GM19193 (cell line): ENCODE data around the gene SCARB1.

ENCODE experiments used
- POLR2A ChIP-seq: IDR thresholded peaks from 4 replicates; pipeline ENCODE4 v1.6.1; 2011; ENCODE audit not compliant: insufficient read depth, insufficient read length; ENCODE audit errors: extremely low read depth

Gene SCARB1

GRCh38 chr12:124868252-124869058, 4.8 kb upstream of the SCARB1 start:
- no peak for TF ChIP-seq POLR2A

- no peak for TF ChIP-seq POLR2A
Observed at GRCh38 chr12:124867401-124867930, 3.8 kb upstream of the SCARB1 start.

DNA sequence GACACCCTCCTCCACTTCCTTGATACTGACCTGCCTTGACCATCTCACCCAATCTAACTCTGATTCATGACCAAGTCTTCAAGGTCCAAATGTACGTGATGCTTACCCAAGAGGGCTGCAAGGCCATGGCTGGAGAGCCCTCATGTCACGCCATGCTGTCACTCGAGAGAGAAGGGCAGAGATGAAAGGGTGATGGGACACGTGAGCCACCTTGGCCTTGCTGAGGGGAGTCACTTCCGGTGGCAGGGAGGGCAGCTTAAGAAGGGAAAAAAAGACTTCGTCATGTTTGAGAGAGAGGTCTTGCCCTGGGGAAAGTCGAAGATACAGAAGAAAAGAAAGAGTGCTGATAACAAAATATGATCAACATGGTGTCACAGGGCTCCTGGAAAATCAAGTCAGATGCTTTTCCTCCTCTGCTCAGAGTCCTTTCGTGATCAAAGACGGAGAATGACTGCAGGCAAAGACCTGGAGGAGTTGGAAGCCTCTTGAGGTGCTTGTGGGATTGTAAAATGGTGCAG, 3.3 kb upstream of the SCARB1 start:
- no peak for TF ChIP-seq POLR2A

GRCh38 chr12:124866195-124866882, 2.7 kb upstream of the SCARB1 start:
- TF ChIP-seq POLR2A: no peak

DNA sequence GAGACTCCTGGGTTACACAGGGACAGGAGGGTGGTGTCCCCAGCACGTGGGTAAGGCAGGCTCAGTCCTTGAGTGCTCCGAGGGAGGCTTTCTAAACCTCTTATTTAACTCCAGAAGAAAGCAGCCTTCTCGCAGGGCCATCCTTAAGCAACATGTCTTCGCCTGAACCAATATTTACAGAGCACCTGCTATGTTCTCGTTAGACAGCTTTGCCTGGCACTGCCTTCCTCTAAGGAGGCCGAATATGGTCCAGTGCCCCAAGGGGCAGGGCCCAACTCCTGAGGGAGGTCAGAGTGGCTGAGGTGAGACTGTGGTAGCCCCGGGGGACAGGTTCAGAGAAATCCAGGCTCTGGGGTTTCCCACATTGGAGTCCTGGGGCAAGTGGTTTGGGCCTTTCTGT, 2.1 kb upstream of the SCARB1 start:
- TF ChIP-seq POLR2A: no peak

DNA sequence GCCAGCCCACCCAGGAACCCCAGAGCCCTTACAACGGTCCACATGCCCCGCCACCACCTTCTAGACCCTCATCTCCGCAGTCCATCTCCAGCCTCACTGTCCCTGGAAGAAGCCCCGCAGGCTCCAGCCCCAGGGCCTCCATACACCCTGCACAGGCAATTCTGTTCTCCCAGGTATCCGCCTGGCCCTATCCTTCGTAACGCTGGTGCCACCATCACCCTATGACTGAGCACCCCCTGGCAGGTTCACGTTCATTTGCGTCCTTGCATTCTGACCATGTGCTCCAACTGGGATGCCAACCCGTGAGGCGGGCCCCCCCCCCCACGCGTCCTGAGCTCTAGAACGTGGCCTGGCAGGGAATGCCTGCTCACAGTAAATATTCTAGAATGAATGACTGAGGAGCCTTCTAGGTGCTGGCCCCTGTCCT, 675 bp upstream of the SCARB1 start:
- TF ChIP-seq POLR2A: no peak

DNA sequence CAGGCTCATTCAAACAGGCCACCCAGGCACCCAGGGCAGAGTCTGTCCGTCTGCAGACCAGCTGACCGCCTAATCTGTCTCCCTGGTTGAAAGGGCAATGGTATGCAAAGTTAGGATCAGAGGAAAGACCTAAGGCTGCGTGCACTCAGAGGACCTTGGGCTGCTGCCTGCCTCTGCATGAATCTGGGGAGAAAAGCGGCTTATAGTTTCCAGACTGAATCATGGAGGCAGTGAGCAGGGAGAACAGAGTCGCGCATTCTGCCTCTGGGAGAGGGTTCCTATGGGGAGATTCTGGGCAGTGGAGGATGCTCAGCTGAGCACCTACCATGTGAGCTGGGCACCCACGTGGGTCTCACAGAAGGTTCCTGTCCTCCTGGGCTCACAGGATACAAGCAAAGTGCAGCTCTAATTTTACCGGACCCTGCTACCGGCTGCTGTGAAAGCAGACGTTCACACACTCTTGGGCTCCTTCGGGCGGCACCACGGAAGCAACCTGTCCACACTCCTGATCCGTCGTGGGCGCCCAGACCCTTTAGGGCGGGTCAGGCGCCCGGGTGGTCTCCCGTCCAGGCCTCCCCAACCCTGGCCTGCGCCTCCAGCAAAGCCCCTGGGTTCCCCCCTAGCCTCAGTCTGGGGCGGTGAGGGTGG, 772 bp downstream of the SCARB1 start:
- no peak for TF ChIP-seq POLR2A

GRCh38 chr12:124861898-124862676, 1.6 kb downstream of the SCARB1 start:
- no peak for TF ChIP-seq POLR2A

GRCh38 chr12:124861492-124861891, 2.2 kb downstream of the SCARB1 start:
- TF ChIP-seq POLR2A: no peak

DNA sequence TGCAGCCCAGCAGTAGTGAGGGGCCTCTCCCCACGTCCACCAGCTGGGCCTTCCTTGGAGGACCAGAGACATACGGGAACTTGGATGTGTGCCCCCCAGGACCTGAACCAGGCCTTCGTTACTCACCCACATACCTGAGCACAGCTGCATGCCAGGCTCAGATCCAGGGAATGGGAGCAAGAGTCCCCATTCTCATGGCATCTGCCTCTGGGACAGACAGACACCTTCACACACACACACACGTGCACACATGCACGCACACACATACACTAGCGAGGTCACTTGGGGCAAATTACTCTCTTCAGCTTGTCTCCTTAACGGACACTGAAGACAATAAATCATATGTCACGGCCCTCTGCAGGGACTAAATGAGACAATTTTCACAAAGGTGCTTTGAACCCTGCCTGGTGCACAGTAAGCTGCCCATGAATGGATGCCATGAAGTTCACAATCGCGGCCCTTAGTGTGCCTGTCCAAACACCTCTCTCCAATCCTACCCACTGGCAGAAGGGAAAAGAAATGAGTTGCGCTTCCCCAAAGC, 5.7 kb downstream of the SCARB1 start:
- no peak for TF ChIP-seq POLR2A

- no peak for TF ChIP-seq POLR2A
Observed at GRCh38 chr12:124856842-124857178, 6.9 kb downstream of the SCARB1 start.

GRCh38 chr12:124856132-124856841, 7.4 kb downstream of the SCARB1 start:
- TF ChIP-seq POLR2A: no peak

- TF ChIP-seq POLR2A: no peak
Observed at GRCh38 chr12:124855275-124855957, 8.2 kb downstream of the SCARB1 start.

DNA sequence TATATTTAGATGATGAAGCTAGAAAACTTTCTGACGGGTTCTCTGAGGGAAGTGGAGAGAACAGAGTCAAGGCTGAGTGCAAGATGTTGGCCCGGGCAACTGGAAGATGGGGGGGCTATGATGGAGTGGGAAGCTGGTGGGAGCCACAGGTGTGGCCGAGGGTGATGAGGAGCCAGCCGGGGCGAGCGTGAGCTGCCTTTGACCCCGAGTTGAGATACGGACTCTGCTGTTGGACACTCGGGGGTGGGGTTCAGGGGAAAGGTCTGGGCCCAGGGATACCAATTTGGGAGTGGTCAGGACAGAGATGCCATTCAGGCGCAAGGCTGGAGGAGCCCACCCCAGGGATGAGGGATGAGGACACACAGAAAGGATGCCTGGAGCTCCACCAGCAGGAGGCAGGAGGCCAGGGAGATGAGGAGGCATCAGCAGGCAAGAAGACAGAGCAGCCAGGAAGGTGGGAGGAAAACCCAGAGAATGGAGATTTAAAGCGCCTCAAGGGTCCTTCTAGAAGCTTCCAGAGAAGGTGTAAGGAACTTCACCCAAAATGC, 9.0 kb downstream of the SCARB1 start:
- no peak for TF ChIP-seq POLR2A
